GM18870 (cell line): ENCODE data around the gene EEF2KMT.
"Not testable (repeated sequence)": the region's sequence is repeated elsewhere in the genome, so short reads cannot be mapped to it uniquely, and the experiment has no call there.

Source experiments
- ATAC-seq: cut with Tn5 transposase; IDR thresholded peaks from one replicate; pipeline ENCODE4 v1.9.1; 2021; ENCODE audit warnings: moderate library complexity; ENCODE audit not compliant: unreplicated experiment

The EEF2KMT gene

GRCh38 chr16:5095145-5095830, 2.3 kb downstream of the EEF2KMT start:
- ATAC-seq: not testable (repeated sequence)

GRCh38 chr16:5093746-5094145, 3.8 kb downstream of the EEF2KMT start:
- ATAC-seq: not testable (repeated sequence)

GRCh38 chr16:5093081-5093480, 4.5 kb downstream of the EEF2KMT start:
- ATAC-seq: not testable (repeated sequence)

- ATAC-seq: not testable (repeated sequence)
Measured at GRCh38 chr16:5090592-5090991, 7.0 kb downstream of the EEF2KMT start.

GRCh38 chr16:5089911-5090555, 7.6 kb downstream of the EEF2KMT start:
- ATAC-seq: not testable (repeated sequence)

GRCh38 chr16:5088936-5089335, 8.7 kb downstream of the EEF2KMT start:
- ATAC-seq: not testable (repeated sequence)

GRCh38 chr16:5088086-5088790, 9.4 kb downstream of the EEF2KMT start:
- not testable (repeated sequence) for ATAC-seq

GRCh38 chr16:5085716-5086115, 11.9 kb downstream of the EEF2KMT start:
- not testable (repeated sequence) for ATAC-seq

- not testable (repeated sequence) for ATAC-seq
Measured at GRCh38 chr16:5084802-5085201, 12.8 kb downstream of the EEF2KMT start.

- ATAC-seq: not testable (repeated sequence)
Measured at GRCh38 chr16:5084099-5084731, 13.4 kb downstream of the EEF2KMT start.

- not testable (repeated sequence) for ATAC-seq
Measured at GRCh38 chr16:5083646-5084045, 13.9 kb downstream of the EEF2KMT start.

GRCh38 chr16:5080996-5081395, 16.6 kb downstream of the EEF2KMT start:
- not testable (repeated sequence) for ATAC-seq

GRCh38 chr16:5080461-5080860, 17.1 kb downstream of the EEF2KMT start:
- ATAC-seq: not testable (repeated sequence)

- no peak for ATAC-seq
Measured at GRCh38 chr16:5078626-5079025, 19.0 kb downstream of the EEF2KMT start.

GRCh38 chr16:5077304-5077703, 20.3 kb downstream of the EEF2KMT start:
- no peak for ATAC-seq

- ATAC-seq: no peak
Measured at GRCh38 chr16:5075637-5076036, 22.0 kb downstream of the EEF2KMT start.

- ATAC-seq: not testable (repeated sequence)
Measured at GRCh38 chr16:5073771-5074170, 23.8 kb downstream of the EEF2KMT start.

GRCh38 chr16:5073279-5073629, 24.3 kb downstream of the EEF2KMT start:
- ATAC-seq: no peak

- peak; percentile 2 for ATAC-seq
Measured at GRCh38 chr16:5072334-5073278, 25.0 kb downstream of the EEF2KMT start.

- peak; percentile 76 for ATAC-seq
Measured at GRCh38 chr16:5071681-5072333, 25.8 kb downstream of the EEF2KMT start, which contains the start of gene ALG1. ALG1 (plus strand) TSS chr16:5071843; CDS start chr16:5071850, 7 bp downstream.
